Islet of Langerhans (tissue), 1 donor: ENCODE data around the gene ALPI.
A peak's percentile ranks its signal among the peaks of the same experiment; 100 is the strongest.

Experiments used
- FAIRE-seq: peaks from one replicate; lab custom pipeline; 2011; peaks lifted over from hg19 to GRCh38; lab: Jason Lieb, UNC

ALPI gene

DNA sequence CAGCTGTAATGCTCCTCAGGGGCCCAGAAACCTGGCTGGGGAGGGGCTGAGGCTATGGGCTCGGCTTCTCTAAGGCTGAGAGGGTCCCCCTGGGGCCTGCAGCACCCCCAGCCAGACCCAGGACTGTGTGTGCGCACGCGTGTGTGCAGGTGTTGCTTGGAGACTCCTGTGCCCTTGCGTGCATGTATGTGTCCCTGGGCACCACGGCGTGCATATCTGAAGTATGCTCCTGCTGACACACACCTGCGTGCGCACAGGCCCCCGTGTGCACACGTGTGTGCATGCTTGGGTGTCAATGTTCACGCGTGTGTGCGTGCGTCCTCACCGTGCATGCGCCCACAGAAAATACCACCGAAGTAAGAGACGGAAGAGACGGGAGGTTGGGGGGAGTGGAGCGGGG, 46.6 kb downstream of the ALPI start:
- no peak for FAIRE-seq

GRCh38 chr2:232502911-232503808, 47.2 kb downstream of the ALPI start:
- FAIRE-seq = no peak

DNA sequence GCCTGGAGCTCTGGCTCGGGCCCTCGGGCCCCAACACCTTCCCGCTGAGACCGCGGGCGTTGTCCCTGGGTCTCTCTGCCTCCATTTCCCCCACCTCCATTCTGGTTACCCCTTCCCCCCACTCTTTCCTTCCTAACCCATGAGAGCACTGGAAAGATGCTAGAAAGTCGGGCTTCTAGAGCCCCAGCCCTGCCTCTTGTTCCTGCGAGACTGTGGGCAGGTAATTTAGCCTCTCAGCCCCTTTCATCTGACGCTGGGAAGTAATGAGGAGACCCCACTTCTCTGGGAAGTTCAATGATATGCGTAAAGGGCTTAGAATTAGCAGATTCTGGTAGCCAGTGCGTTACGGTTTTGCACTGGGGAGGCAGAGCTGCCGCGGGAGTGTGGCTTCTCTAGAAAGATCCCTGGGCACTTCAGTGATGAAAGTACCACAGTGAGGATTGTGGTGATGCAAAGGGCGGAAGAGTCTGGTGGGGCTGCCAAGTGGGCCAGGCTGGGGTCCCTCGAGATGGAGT, 47.9 kb downstream of the ALPI start:
- no peak for FAIRE-seq

GRCh38 chr2:232504438-232504837, 48.5 kb downstream of the ALPI start:
- FAIRE-seq = peak; percentile 91

GRCh38 chr2:232505856-232506255, 49.9 kb downstream of the ALPI start:
- no peak for FAIRE-seq

GRCh38 chr2:232506709-232507108, 50.8 kb downstream of the ALPI start:
- no peak for FAIRE-seq

DNA sequence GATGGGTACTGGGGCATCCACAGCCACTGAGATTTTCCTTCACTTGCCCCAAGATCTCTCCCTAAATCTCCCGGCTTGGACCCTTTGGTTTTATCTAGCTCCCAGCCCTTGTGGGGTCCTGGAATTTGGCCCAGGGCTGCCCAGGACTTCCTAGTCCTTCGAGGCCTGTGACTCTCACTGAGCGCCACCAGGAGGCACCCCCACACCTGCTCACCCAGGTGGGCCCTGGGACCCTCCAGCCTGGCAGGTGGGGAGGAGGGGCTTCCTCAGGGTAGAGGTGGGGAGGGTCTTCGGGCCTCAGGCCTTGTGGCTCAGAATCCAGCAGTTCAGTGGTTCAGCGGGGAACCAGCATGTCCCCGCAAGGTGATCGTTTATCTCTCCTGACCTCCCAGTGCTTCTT, 52.3 kb downstream of the ALPI start:
- FAIRE-seq = no peak
